Erythroblast (primary cell): Measurements from ENCODE around the gene NKX6-1.
A peak's percentile ranks its signal among the peaks of the same experiment; 100 is the strongest.

Experiments used
- DNase-seq, 2 experiments: peaks; one replicate each; lab custom pipeline; 2025; lab: John Stamatoyannopoulos, UW
- GATA1 ChIP-seq: IDR thresholded peaks from 2 replicates; pipeline ENCODE4 v1.6.1; 2011; ENCODE audit warnings: low read depth, mild to moderate bottlenecking, control low read depth, low read length, moderate library complexity
- POLR2A ChIP-seq: IDR thresholded peaks from 2 replicates; pipeline ENCODE4 v1.6.1; 2011; ENCODE audit warnings: mild to moderate bottlenecking, low read length

Gene NKX6-1

GRCh38 chr4:84495794-84496261 is 3.3 kb downstream of the NKX6-1 start:
- TF ChIP-seq GATA1 (no peak), POLR2A (no peak)

GRCh38 chr4:84495118-84495793 is 3.8 kb downstream of the NKX6-1 start:
- no peak for TF ChIP-seq POLR2A
- TF ChIP-seq GATA1 = no peak
- no peak for DNase-seq

More at GRCh38 chr4:84495794-84496261, 3.3 kb downstream of the NKX6-1 start:
- DNase-seq = no peak

GRCh38 chr4:84494531-84494930 is 4.6 kb downstream of the NKX6-1 start:
- DNase-seq = no peak
- TF ChIP-seq GATA1 (no peak), POLR2A (no peak)

- TF ChIP-seq GATA1 = no peak
- no peak for TF ChIP-seq POLR2A
- no peak for DNase-seq
Observed at GRCh38 chr4:84494076-84494475, 5.0 kb downstream of the NKX6-1 start.

- TF ChIP-seq POLR2A = no peak
- TF ChIP-seq GATA1 = no peak
- DNase-seq = peak in 1 of 2 experiments; percentile 18
Observed at GRCh38 chr4:84493092-84493850, 5.8 kb downstream of the NKX6-1 start.

GRCh38 chr4:84492737-84493091 is 6.4 kb downstream of the NKX6-1 start:
- TF ChIP-seq POLR2A = no peak
- TF ChIP-seq GATA1 = no peak
- no peak for DNase-seq

- TF ChIP-seq GATA1 (no peak), POLR2A (no peak)
Observed at GRCh38 chr4:84492290-84492689, 6.8 kb downstream of the NKX6-1 start.

GRCh38 chr4:84491481-84491880 is 7.6 kb downstream of the NKX6-1 start:
- no peak for TF ChIP-seq GATA1
- TF ChIP-seq POLR2A = no peak
- DNase-seq = no peak

More at GRCh38 chr4:84492290-84492689, 6.8 kb downstream of the NKX6-1 start:
- no peak for DNase-seq

- no peak for DNase-seq
- TF ChIP-seq POLR2A = no peak
- no peak for TF ChIP-seq GATA1
Observed at GRCh38 chr4:84490663-84491062, 8.4 kb downstream of the NKX6-1 start.

GRCh38 chr4:84484236-84484635 is 14.9 kb downstream of the NKX6-1 start:
- no peak for DNase-seq
- no peak for TF ChIP-seq GATA1
- TF ChIP-seq POLR2A = no peak

- no peak for DNase-seq
- no peak for TF ChIP-seq POLR2A
- no peak for TF ChIP-seq GATA1
Observed at GRCh38 chr4:84483688-84484087, 15.4 kb downstream of the NKX6-1 start.

- DNase-seq = peak; percentile 66 to 67
Observed at GRCh38 chr4:84482564-84483563, 16.2 kb downstream of the NKX6-1 start.

GRCh38 chr4:84481860-84482245 is 17.2 kb downstream of the NKX6-1 start:
- TF ChIP-seq POLR2A (no peak), GATA1 (no peak)
- DNase-seq = no peak

More at GRCh38 chr4:84482564-84483563, 16.2 kb downstream of the NKX6-1 start:
- TF ChIP-seq GATA1 = no peak
- TF ChIP-seq POLR2A = no peak
